Mesenchymal stem cell (in vitro differentiated cells and primary cell): ENCODE data around the gene NPHP4.
"Not testable (repeated sequence)": the region's sequence is repeated elsewhere in the genome, so short reads cannot be mapped to it uniquely, and the experiment has no call there.

Experiments used
- DNase-seq: peaks from one replicate; pipeline ENCODE4 v3.0.0-alpha.2; 2013
- H2AFZ ChIP-seq: one replicate; pipeline ENCODE4 v1.6.1; 2013; ENCODE audit warnings: low read depth, mild to moderate bottlenecking, control low read depth, inconsistent platforms, low read length, moderate library complexity
- H2AK5ac ChIP-seq: 2 replicates; pipeline ENCODE4 v1.6.1; 2013; ENCODE audit warnings: low read length, moderate library complexity, mild to moderate bottlenecking, inconsistent platforms; ENCODE audit not compliant: severe bottlenecking
- H2BK120ac ChIP-seq: one replicate; pipeline ENCODE4 v1.6.1; 2013; ENCODE audit warnings: low read depth, mild to moderate bottlenecking, inconsistent platforms, low read length, moderate library complexity
- H2BK12ac ChIP-seq, 2 experiments: one replicate each; pipeline ENCODE4 v1.6.1; 2013; ENCODE audit warnings: inconsistent platforms in 2 of 2, low read length in 2 of 2, mild to moderate bottlenecking in 2 of 2, moderate library complexity in 2 of 2, control low read depth in 1 of 2
- H2BK15ac ChIP-seq: one replicate; pipeline ENCODE4 v1.6.1; 2013; ENCODE audit warnings: mild to moderate bottlenecking, low read depth, inconsistent platforms; ENCODE audit not compliant: poor library complexity, severe bottlenecking
- H2BK5ac ChIP-seq: 2 replicates; pipeline ENCODE4 v1.6.1; 2013; ENCODE audit warnings: low read depth, mild to moderate bottlenecking, low read length, control low read depth, inconsistent platforms; ENCODE audit not compliant: poor library complexity, severe bottlenecking
- H3K14ac ChIP-seq, 2 experiments: one replicate each; pipeline ENCODE4 v1.6.1; 2013; ENCODE audit warnings: inconsistent platforms in 2 of 2, low read length in 2 of 2, control low read depth in 1 of 2, mild to moderate bottlenecking in 1 of 2, moderate library complexity in 1 of 2
- H3K18ac ChIP-seq, 2 experiments: one replicate each; pipeline ENCODE4 v1.6.1; 2013; ENCODE audit warnings: inconsistent platforms in 2 of 2, low read length in 2 of 2, control low read depth in 1 of 2, low read depth in 1 of 2, mild to moderate bottlenecking in 1 of 2
- H3K23ac ChIP-seq, 2 experiments: one replicate each; pipeline ENCODE4 v1.6.1; 2013; ENCODE audit warnings: inconsistent platforms in 2 of 2, low read length in 2 of 2, mild to moderate bottlenecking in 2 of 2, moderate library complexity in 2 of 2, control low read depth in 1 of 2
- H3K27ac ChIP-seq: 2 replicates; pipeline ENCODE4 v1.5.1; 2013; ENCODE audit warnings: mild to moderate bottlenecking, moderate library complexity, low read length, control low read depth, inconsistent platforms; ENCODE audit not compliant: poor library complexity, severe bottlenecking
- H3K27me3 ChIP-seq, 2 experiments: 2 replicates each; pipeline versions ENCODE4 v1.6.1 to v1.7.0; 2013; ENCODE audit warnings: low read length in 2 of 2, mild to moderate bottlenecking in 2 of 2, moderate library complexity in 2 of 2, control low read depth in 1 of 2, inconsistent platforms in 1 of 2; ENCODE audit not compliant: control insufficient read depth in 1 of 2, insufficient read depth in 1 of 2
- H3K36me3 ChIP-seq, 2 experiments: 2 replicates each; pipeline versions ENCODE4 v1.6.1 to v1.7.0; 2013; ENCODE audit warnings: low read length in 2 of 2, control low read depth in 1 of 2, inconsistent platforms in 1 of 2, low read depth in 1 of 2, mild to moderate bottlenecking in 1 of 2; ENCODE audit not compliant: insufficient read depth in 2 of 2, control insufficient read depth in 1 of 2
- H3K4ac ChIP-seq, 2 experiments: one replicate each; pipeline ENCODE4 v1.6.1; 2013; ENCODE audit warnings: inconsistent platforms in 2 of 2, low read length in 2 of 2, mild to moderate bottlenecking in 2 of 2, moderate library complexity in 2 of 2, control low read depth in 1 of 2, low read depth in 1 of 2
- H3K4me1 ChIP-seq: 2 replicates; pipeline ENCODE4 v1.6.1; 2013; ENCODE audit warnings: low read depth, low read length, control low read depth; ENCODE audit not compliant: control insufficient read depth, insufficient read depth
- H3K4me2 ChIP-seq: 2 replicates; pipeline ENCODE4 v1.6.1; 2013; ENCODE audit warnings: low read length, mild to moderate bottlenecking, inconsistent platforms; ENCODE audit not compliant: poor library complexity, severe bottlenecking
- H3K4me3 ChIP-seq, 2 experiments: 2 replicates each; pipeline versions ENCODE4 v1.5.1 to v1.7.0; 2013; ENCODE audit warnings: low read length in 2 of 2, mild to moderate bottlenecking in 2 of 2, control low read depth in 1 of 2, low read depth in 1 of 2; ENCODE audit not compliant: insufficient read depth in 1 of 2
- H3K79me1 ChIP-seq: replicated peaks from 2 replicates; pipeline ENCODE4 v1.6.1; 2013; ENCODE audit warnings: mild to moderate bottlenecking, control low read depth, low read length, inconsistent platforms; ENCODE audit not compliant: poor library complexity, severe bottlenecking
- H3K9ac ChIP-seq: 2 replicates; pipeline ENCODE4 v1.7.0; 2013; ENCODE audit warnings: mild to moderate bottlenecking, low read length, moderate library complexity
- H3K9me3 ChIP-seq: 2 replicates; pipeline ENCODE4 v1.7.0; 2013; ENCODE audit warnings: mild to moderate bottlenecking, low read length; ENCODE audit not compliant: control insufficient read depth
- H4K8ac ChIP-seq: one replicate; pipeline ENCODE4 v1.6.1; 2013; ENCODE audit warnings: inconsistent platforms, mild to moderate bottlenecking, low read length, moderate library complexity
- H4K91ac ChIP-seq: one replicate; pipeline ENCODE4 v1.6.1; 2013; ENCODE audit warnings: mild to moderate bottlenecking, low read length, inconsistent platforms
- WGBS: methylation state at CpG from one replicate; pipeline ENCODE4 v1.1.7; 2013; ENCODE audit warnings: mixed read lengths; 5-methylcytosine and 5-hydroxymethylcytosine counted together

Gene NPHP4

DNA sequence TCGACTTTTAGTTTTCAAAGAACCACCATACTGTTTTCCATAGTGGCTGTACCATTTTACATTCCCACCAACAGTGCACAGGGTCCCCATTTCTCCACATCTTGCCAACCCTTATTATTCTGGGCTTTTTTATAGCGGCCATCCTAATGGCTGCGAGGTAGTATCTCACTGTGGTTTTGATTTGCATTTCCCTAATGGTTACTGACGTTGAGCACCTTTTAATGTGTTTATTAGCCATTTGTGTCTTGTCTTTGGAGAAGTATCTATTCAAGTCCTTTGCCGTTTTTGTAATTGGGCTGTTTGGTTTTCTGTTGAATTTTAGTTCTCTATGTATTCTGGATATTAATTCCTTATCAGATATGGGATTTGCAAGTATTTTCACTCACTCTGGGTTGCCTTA, 31.1 kb upstream of the NPHP4 start:
- H3K18ac ChIP-seq, result no peak overlapping the region
- H3K14ac ChIP-seq, result no peak overlapping the region
- no peak overlapping the region for H2AK5ac ChIP-seq
- H3K9ac ChIP-seq, result no peak overlapping the region
- no peaks in the 10 kb centered on the region for H3K9me3 ChIP-seq
- no peak for DNase-seq
- WGBS, result 70% methylated on average over 5 of the region's 5 CpGs
- H2BK120ac ChIP-seq, result no peak overlapping the region
- H2BK5ac ChIP-seq, result no peak overlapping the region
- no peak overlapping the region for H3K27ac ChIP-seq
- H2BK12ac ChIP-seq, result no peak overlapping the region
- H3K4me2 ChIP-seq, result no peak overlapping the region
- no peak overlapping the region for H2AFZ ChIP-seq
- peaks cover 11 to 14% of the 10 kb centered on the region in 2 experiments for H3K27me3 ChIP-seq
- H2BK15ac ChIP-seq, result no peak overlapping the region
- H4K91ac ChIP-seq, result no peak overlapping the region
- no peaks in the 10 kb centered on the region for H3K36me3 ChIP-seq
- no peaks in the 10 kb centered on the region for H3K79me1 ChIP-seq
- no peak overlapping the region for H3K23ac ChIP-seq
- no peak overlapping the region for H3K4ac ChIP-seq
- H4K8ac ChIP-seq, result no peak overlapping the region
- peaks cover 20% of the 10 kb centered on the region for H3K4me1 ChIP-seq
- H3K4me3 ChIP-seq, result no peak overlapping the region

DNA sequence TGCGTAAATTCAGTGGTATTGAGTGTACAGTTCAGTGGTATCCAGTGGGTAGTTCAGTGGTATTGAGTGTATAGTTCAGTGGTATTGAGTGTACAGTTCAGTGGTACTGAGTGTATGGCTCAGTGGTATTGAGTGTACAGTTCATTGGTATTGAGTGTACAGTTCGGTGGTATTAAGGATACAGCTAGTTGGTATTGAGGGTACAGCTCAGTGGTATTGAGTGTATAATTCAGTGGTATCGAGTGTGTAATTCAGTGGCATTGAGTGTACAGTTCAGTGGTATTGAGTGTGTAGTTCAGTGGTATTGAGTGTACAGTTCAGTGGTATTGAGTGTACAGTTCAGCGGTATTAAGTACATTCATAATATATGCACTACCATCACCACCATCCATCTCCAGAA, 30.0 kb upstream of the NPHP4 start:
- Histone ChIP-seq H3K36me3 (no peaks in the 10 kb centered on the region), H3K4me2 (no peak overlapping the region), H3K9me3 (no peaks in the 10 kb centered on the region), H3K14ac (no peak overlapping the region), H3K4me1 (peaks cover 19% of the 10 kb centered on the region), H3K4me3 (no peak overlapping the region), H3K79me1 (no peaks in the 10 kb centered on the region), H3K9ac (no peak overlapping the region), H2BK120ac (no peak overlapping the region), H4K8ac (no peak overlapping the region), H2BK5ac (no peak overlapping the region), H3K23ac (no peak overlapping the region), H3K4ac (no peak overlapping the region), H2AFZ (no peak overlapping the region), H3K18ac (no peak overlapping the region), H3K27ac (no peak overlapping the region), H2BK15ac (no peak overlapping the region), H2BK12ac (no peak overlapping the region), H2AK5ac (no peak overlapping the region), H4K91ac (no peak overlapping the region), H3K27me3 (peaks cover 6 to 11% of the 10 kb centered on the region in 2 experiments)
- DNase-seq, result no peak
- 65% methylated on average over 4 of the region's 4 CpGs for WGBS

DNA sequence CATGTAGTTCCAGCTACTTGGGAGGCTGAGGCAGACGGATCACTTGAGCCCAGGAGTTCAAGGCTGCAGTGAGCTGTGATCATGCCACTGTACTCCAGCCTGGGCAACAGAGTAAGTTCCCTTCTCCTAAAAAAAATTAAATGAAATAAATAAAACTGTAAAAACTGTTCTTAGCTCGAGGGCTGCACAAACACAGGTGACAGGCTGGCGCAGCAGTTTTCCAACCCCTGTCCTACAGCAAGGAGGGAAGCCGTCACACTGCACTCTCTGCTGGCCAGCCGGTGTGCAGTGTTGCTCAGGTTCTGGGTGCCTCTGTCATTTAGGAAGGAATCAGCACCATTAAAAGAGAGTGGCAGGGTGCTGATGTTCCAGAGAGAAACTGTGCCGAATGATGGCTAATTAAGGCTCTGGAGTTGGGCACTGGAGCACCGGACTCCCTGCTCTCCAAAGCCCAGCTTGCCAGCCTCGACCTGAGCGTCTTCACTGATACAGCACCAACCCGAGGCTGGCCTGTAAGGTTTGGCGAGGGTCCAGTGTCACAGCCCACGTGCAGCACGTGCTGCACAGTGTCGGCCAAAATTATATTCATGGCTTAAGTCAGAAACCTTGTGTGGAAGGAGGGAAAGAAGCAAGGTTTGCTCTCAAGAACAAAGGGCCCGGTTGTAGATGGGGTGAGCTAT, 27.1 kb upstream of the NPHP4 start:
- H3K27me3 ChIP-seq, result no peaks in the 10 kb centered on the region
- H3K79me1 ChIP-seq, result no peaks in the 10 kb centered on the region
- H2BK12ac ChIP-seq, result no peak overlapping the region
- H2BK5ac ChIP-seq, result no peak overlapping the region
- H3K9me3 ChIP-seq, result no peaks in the 10 kb centered on the region
- H3K4me2 ChIP-seq, result no peak overlapping the region
- no peak overlapping the region for H3K4me3 ChIP-seq
- H3K4ac ChIP-seq, result no peak overlapping the region
- H2BK15ac ChIP-seq, result no peak overlapping the region
- H3K36me3 ChIP-seq, result no peaks in the 10 kb centered on the region
- H3K9ac ChIP-seq, result no peak overlapping the region
- DNase-seq, result no peak
- no peak overlapping the region for H3K18ac ChIP-seq
- no peak overlapping the region for H2BK120ac ChIP-seq
- no peak overlapping the region for H3K14ac ChIP-seq
- H3K27ac ChIP-seq, result no peak overlapping the region
- H3K4me1 ChIP-seq, result no peaks in the 10 kb centered on the region
- WGBS, result 76% methylated on average over 15 of the region's 15 CpGs
- H3K23ac ChIP-seq, result no peak overlapping the region
- no peak overlapping the region for H2AFZ ChIP-seq
- no peak overlapping the region for H4K8ac ChIP-seq
- no peak overlapping the region for H4K91ac ChIP-seq
- H2AK5ac ChIP-seq, result no peak overlapping the region

DNA sequence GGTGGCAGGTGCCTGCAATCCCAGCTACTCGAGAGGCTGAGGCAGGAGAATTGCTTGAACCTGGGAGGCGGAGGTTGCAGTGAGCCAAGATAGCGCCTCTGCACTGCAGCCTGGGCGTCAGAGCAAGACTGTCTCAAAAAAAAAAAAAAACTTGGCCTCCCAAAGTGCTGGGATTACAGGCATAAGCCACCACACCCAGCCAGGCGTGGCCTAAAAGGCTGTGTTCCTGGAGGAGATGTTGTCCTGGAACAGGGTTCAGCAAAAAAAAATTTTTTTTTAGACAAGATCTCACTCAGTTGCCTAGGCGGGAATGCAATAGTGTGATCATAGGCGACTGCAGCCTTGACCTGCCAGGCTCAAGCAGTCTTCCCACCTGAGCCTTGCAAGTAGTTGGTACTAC, 25.4 kb upstream of the NPHP4 start:
- not testable (repeated sequence) for H3K27ac ChIP-seq, H2AK5ac ChIP-seq, H3K4ac ChIP-seq, H2BK15ac ChIP-seq, H2BK12ac ChIP-seq, H2AFZ ChIP-seq, H4K8ac ChIP-seq, H3K9me3 ChIP-seq, H3K4me1 ChIP-seq, H4K91ac ChIP-seq, H2BK120ac ChIP-seq, H2BK5ac ChIP-seq, H3K27me3 ChIP-seq, H3K4me2 ChIP-seq, H3K79me1 ChIP-seq, H3K18ac ChIP-seq, DNase-seq, H3K9ac ChIP-seq, H3K23ac ChIP-seq, H3K4me3 ChIP-seq, H3K36me3 ChIP-seq, H3K14ac ChIP-seq
- 88% methylated on average over 7 of the region's 7 CpGs for WGBS
